ENCODE measurements around the gene RPA1.

DNA sequence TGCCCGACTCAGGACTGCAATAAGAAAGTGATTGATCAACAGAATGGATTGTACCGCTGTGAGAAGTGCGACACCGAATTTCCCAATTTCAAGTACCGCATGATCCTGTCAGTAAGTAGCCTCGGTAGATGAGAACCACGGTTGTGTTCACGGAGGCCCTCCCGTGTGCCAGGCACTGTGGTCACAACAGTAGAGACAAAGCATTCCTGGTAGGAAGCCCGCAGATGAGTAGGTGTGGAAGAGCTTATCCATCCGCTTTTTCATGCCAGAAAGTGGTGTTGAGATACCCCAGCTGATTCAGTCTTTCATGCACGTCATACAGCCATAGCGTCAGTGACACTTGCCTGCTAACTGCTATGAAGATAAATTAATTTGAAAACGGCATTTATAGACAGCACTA is 58.9 kb downstream of the RPA1 start:
- TF ChIP-seq, protein P1, sequence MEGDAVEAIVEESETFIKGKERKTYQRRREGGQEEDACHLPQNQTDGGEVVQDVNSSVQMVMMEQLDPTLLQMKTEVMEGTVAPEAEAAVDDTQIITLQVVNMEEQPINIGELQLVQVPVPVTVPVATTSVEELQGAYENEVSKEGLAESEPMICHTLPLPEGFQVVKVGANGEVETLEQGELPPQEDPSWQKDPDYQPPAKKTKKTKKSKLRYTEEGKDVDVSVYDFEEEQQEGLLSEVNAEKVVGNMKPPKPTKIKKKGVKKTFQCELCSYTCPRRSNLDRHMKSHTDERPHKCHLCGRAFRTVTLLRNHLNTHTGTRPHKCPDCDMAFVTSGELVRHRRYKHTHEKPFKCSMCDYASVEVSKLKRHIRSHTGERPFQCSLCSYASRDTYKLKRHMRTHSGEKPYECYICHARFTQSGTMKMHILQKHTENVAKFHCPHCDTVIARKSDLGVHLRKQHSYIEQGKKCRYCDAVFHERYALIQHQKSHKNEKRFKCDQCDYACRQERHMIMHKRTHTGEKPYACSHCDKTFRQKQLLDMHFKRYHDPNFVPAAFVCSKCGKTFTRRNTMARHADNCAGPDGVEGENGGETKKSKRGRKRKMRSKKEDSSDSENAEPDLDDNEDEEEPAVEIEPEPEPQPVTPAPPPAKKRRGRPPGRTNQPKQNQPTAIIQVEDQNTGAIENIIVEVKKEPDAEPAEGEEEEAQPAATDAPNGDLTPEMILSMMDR (conservative IDR thresholded peaks at IDR 0.05; ENCODE audit: low read depth, low read length), result no peak
- TF ChIP-seq EZH2 (IDR thresholded peaks at IDR 0.05; ENCODE audit: borderline replicate concordance, low read depth, low read length, poor library complexity, severe bottlenecking), result no peak
